HG02623 (cell line): ENCODE measurements around the gene H6PD.

ENCODE experiments used
- ATAC-seq: cut with Tn5 transposase; IDR thresholded peaks from one replicate; pipeline ENCODE4 v1.9.1; 2021; ENCODE audit warnings: moderate library complexity; ENCODE audit not compliant: unreplicated experiment

Gene H6PD

GRCh38 chr1:9253004-9253403 is 18.4 kb downstream of the H6PD start:
- no peak for ATAC-seq

DNA sequence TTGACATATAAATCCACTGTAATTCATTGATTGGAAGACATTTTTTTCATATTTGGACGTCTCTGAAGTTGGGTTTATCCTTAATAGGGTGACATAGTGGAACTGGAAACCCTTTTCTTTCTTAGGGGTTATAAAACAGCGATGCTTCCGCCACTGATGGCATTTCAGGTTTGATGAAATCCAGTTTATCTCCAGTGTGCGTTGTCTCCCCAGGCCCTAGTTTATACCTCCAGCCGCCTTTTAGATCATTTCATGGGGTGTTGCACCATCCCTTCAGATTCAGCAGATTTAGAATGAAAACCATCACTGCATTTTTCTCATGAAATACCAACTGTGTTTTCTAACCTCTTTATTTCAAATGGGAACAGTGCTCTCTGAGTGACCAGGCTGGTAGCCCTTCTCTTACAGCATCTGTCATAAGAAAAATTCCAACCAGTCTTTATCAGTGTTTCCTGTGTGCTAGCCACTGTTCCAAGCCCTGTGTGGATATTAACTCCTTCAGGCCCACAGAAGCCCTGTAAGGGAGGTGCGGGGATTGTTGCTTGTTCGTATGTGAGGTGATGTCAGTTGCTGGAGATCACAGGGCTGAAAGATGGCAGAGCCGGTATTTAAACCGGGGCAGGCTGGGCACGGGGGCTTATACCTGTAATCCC is 19.0 kb downstream of the H6PD start:
- no peak for ATAC-seq

- ATAC-seq, result no peak
These were observed 21.8 kb downstream of the H6PD start for GRCh38 chr1:9256332-9256731.

GRCh38 chr1:9257851-9258250 is 23.3 kb downstream of the H6PD start:
- no peak for ATAC-seq

DNA sequence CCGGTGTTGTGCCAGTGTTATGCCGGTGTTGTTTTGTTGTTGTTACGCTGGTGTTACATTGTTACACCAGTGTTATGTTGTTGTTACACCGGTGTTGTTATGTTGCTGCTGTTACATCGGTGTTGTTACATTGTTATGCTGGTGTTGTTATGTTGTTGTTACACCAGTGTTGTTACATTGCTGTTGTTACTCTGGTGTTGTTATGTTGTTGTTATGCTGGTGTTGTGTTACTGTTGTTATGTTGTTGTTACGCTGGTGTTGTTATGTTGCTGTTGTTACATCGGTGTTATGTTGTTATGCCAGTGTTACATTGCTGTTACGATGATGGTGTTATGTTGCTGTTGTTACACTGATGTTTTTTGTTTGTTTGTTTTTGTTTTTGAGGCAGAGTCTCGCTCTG is 24.1 kb downstream of the H6PD start:
- ATAC-seq, result no peak

DNA sequence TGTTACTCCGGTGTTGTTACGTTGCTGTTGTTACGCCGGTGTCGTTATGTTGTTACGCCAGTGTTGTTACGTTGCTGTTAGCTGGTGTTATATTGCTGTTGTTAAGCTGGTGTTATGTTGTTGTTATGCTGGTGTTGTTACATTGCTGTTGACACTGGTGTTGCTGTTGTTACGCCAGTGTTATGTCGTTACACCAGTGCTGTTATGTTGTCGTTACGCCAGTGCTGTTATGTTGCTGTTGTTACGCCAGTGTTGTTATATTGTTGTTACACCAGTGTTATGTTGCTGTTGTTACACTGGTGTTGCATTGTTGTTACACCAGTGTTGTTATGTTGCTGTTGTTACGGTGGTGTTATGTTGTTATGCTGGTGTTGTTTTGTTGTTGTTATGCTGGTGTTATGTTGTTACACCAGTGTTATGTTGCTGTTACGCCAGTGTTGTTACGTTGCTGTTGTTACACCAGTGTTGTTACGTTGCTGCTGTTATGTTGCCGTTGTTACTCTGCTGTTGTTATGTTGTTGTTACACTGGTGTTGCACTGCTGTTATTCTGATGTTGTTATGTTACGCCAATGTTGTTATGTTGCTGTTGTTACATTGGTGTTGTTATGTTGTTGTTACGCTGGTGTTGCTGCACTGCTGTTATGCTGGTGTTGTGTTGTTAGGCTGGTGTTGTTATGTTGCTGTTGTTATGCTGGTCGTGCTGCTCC is 25.6 kb downstream of the H6PD start:
- ATAC-seq, result no peak

GRCh38 chr1:9261496-9261895 is 26.9 kb downstream of the H6PD start:
- ATAC-seq, result no peak

DNA sequence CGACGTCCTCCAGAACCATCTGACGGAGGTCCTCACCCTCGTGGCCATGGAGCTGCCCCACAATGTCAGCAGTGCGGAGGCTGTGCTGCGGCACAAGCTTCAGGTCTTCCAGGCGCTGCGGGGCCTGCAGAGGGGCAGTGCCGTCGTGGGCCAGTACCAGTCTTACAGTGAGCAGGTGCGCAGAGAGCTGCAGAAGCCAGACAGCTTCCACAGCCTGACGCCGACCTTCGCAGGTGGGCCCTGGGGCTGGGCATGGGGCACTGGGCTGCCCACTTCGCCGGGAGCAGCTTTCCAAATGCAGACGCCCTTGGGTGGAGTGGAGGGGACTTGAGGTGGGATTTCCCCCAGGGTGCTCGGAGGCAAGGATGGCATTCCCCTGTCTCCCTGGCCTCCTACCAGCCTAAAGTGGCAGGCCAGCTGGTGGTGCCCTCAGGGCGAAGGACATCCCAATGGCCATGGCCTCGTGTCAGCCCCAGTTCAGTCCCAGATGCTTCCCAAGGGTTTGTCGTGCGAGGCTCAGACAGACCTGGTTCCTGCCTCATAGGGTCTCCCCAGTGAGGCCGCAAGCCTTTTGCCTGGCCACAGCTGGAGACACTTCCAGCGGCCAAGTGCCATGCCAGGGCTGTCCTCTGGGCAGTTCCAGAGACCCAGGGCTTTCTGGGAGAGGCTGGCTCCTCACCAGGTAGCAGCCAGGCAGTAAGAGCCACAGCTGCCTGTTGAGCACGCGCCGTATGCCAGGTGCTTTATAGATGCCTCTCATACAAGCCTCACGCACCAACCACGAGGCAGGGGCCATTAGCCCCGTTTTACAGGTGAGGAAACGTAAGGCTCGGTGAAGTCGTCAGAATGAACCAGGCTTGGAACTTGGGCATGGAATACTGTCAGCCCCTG is 27.8 kb downstream of the H6PD start:
- no peak for ATAC-seq

- no peak for ATAC-seq
These were observed 28.8 kb downstream of the H6PD start for GRCh38 chr1:9263276-9263855.

DNA sequence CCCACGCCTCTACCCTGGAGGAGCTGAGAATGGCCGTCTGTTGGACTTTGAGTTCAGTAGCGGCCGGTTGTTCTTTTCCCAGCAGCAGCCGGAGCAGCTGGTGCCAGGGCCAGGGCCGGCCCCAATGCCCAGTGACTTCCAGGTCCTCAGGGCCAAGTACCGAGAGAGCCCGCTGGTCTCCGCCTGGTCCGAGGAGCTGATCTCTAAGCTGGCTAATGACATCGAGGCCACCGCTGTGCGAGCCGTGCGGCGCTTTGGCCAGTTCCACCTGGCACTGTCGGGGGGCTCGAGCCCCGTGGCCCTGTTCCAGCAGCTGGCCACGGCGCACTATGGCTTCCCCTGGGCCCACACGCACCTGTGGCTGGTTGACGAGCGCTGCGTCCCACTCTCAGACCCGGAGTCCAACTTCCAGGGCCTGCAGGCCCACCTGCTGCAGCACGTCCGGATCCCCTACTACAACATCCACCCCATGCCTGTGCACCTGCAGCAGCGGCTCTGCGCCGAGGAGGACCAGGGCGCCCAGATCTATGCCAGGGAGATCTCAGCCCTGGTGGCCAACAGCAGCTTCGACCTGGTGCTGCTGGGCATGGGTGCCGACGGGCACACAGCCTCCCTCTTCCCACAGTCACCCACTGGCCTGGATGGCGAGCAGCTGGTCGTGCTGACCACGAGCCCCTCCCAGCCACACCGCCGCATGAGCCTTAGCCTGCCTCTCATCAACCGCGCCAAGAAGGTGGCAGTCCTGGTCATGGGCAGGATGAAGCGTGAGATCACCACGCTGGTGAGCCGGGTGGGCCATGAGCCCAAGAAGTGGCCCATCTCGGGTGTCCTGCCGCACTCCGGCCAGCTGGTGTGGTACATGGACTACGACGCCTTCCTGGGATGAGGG is 29.7 kb downstream of the H6PD start:
- ATAC-seq, result no peak

DNA sequence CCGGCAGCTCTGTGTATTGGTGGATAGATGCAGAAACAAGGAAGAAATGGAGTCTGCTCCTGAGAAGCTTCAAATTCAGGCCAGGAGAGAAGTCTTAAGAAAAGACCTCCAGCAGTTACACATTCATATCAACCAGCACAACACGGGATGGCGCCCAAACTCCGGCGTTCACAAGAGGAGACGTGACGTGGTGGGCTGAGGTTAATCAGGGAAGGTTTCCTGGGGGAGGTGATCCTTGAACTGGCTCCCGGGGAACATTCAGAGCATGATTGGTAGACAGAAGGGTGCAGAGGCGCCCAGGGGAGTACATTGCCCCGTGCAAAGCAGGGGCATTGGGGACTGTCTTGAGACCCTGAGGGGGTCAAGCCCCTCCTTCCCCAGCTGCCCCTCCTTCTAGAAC is 30.5 kb downstream of the H6PD start:
- ATAC-seq, result no peak

GRCh38 chr1:9265968-9266367 is 31.4 kb downstream of the H6PD start:
- ATAC-seq, result no peak

DNA sequence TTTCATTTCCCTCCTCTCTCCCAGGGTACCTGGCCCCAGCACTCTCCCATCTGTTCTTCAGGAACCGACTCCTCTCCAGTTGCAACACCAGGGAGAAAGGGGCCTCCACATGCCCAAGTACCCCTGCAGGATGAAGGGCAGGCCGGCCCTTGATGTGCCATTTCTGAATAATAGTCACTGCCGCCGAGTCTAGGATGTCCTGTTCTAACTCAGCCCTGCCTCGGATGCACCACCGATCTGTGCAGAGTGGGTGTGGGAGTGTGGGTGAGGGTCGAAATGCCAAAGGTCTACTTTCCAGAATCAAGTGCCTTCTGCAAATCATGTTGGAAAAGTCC is 32.7 kb downstream of the H6PD start:
- no peak for ATAC-seq

- no peak for ATAC-seq
These were observed 33.4 kb downstream of the H6PD start for GRCh38 chr1:9267827-9268581.

GRCh38 chr1:9269078-9269501 is 34.5 kb downstream of the H6PD start:
- ATAC-seq, result no peak

- no peak for ATAC-seq
These were observed 35.1 kb downstream of the H6PD start for GRCh38 chr1:9269721-9270120.

DNA sequence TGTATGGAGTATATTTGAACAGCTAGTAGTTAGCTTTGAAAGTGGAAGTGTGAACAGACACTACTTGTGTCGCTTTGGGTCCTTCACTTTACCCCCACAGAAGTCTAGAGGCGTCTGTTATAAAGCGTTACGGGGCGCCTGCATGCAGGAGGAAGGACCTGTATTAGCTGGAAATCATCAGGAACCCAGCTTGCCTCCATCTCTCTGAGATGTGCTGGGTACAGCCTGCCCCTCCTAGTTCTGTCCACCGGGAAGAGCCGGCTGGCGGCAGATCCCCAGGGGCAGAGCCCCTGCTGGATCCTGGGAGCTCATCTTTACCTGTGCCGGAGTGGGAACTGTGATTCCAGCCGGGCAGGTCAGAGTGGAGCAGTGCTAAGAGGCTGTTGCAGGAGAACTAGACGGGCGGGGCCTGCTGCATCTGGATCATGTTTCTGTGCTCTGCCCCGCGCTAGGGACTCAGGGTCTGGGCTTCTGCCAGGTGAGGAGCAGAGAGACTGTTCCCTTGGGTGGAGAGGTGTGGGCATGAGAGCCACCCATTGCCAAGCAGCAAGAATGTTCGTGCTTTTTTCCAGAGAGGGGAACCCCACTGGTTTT is 35.8 kb downstream of the H6PD start:
- ATAC-seq, result no peak

GRCh38 chr1:9271283-9271682 is 36.7 kb downstream of the H6PD start:
- ATAC-seq, result no peak

- no peak for ATAC-seq
These were observed 37.5 kb downstream of the H6PD start for GRCh38 chr1:9271861-9272595.
